Measurements from ENCODE around the gene SLC46A2.

The SLC46A2 gene

DNA sequence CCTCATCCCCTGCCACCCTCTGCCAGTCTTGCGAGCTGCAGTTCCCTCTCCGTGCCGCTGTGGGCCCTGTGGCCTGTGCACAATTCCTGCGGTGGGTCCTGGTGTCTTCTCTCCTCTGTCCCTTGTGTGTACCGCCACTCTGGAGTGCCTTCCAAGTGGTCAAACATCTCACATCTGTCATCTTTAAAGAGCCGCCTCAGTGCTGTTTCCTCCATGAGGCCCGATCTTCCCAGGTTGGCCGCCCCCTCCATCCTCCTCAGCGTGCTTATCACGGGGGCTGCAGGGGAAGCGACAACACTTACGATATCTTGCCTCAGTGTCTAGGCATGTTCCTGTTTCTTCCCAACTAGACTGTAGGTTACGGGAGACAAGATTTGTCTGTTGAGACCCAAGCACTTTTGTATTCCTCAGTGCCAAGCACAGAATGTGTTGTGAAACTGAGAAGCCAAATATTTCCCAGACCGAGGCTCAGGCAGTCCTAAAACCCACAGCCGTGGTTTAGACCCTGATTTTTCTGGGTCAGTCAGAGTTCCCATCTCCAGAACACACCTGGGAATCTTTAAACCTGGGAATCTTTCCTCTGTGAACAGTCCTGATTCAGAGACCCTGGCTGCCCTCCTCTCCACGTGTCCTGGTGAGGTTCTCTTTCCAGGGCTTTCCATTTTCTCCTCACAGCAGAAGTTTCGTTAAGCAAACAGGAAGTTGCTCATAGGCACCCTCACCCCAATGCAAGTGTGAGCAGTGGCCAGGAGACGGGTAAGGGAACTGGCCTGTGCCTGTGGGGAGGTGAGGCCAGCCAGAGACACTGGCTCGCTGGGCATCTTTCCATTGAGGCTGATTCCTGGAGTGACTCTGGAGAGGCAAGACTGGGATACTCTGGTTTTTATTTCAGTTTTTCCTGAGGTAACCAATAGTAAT lies 28.8 kb downstream of the SLC46A2 start:
- Mint-ChIP-seq H3K36me3 (ENCODE audit: low read depth) (peaks cover 33% of the 10 kb centered on the region), H3K4me3 (no peak overlapping the region), H3K9me3 (no peaks in the 10 kb centered on the region), H3K27ac (no peak overlapping the region), H3K4me1 (peaks cover 35% of the 10 kb centered on the region), H3K27me3 (ENCODE audit: low read depth, poor library complexity) (peaks cover 12% of the 10 kb centered on the region)
- TF ChIP-seq, protein P1, sequence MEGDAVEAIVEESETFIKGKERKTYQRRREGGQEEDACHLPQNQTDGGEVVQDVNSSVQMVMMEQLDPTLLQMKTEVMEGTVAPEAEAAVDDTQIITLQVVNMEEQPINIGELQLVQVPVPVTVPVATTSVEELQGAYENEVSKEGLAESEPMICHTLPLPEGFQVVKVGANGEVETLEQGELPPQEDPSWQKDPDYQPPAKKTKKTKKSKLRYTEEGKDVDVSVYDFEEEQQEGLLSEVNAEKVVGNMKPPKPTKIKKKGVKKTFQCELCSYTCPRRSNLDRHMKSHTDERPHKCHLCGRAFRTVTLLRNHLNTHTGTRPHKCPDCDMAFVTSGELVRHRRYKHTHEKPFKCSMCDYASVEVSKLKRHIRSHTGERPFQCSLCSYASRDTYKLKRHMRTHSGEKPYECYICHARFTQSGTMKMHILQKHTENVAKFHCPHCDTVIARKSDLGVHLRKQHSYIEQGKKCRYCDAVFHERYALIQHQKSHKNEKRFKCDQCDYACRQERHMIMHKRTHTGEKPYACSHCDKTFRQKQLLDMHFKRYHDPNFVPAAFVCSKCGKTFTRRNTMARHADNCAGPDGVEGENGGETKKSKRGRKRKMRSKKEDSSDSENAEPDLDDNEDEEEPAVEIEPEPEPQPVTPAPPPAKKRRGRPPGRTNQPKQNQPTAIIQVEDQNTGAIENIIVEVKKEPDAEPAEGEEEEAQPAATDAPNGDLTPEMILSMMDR (IDR thresholded peaks at IDR 0.05) = no peak
- no peak for DNase-seq

DNA sequence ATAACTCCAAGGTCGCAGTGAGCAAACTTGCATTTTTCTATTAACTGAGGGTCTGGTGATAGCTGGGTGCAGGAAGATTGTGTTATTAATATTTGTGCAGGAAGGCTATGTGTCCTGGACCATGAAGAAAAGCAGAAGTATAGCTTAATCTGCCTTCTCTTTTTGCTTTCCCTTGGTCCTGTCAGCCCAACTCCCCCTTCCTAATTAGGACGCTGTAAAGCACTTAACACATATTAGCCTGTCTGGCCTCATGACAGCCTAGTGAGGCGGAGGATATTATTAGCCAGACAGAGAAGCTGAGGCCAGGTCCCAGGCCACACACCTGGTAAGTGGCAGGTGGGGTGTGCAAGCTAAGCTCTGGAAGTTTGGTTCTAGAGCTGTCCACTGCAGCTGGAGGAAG lies 29.5 kb downstream of the SLC46A2 start:
- Mint-ChIP-seq H3K27me3 (ENCODE audit: low read depth, poor library complexity) (peaks cover 8% of the 10 kb centered on the region), H3K27ac (no peak overlapping the region), H3K4me3 (no peak overlapping the region), H3K9me3 (no peaks in the 10 kb centered on the region), H3K4me1 (peaks cover 40% of the 10 kb centered on the region), H3K36me3 (ENCODE audit: low read depth) (peaks cover 27% of the 10 kb centered on the region)
- no peak for DNase-seq
- TF ChIP-seq, protein P1 (IDR thresholded peaks at IDR 0.05) = no peak

DNA sequence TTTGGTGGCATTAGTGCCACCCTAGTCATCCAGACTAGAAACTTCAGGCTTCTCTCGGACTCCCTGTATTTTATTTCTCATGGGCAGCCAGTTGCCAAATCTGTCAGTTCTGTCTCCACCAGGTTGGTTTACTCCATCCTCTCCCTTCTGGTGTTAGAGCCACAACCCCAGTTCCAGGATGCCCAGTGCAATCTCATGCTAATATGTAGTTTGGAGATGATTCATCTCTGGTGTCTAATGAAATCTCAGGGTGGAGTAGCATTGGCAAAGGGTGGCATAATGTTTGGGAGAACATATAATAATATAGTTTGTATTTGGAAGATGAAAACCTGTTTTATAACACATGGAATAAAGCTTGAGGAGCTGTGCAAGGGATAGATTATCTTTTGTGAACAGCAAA lies 30.2 kb downstream of the SLC46A2 start:
- Mint-ChIP-seq H3K27me3 (ENCODE audit: low read depth, poor library complexity) (peaks cover 12% of the 10 kb centered on the region), H3K4me3 (no peak overlapping the region), H3K9me3 (no peaks in the 10 kb centered on the region), H3K4me1 (peaks cover 40% of the 10 kb centered on the region), H3K27ac (no peak overlapping the region), H3K36me3 (ENCODE audit: low read depth) (peaks cover 21% of the 10 kb centered on the region)
- TF ChIP-seq, protein P1 (IDR thresholded peaks at IDR 0.05) = no peak
- no peak for DNase-seq

DNA sequence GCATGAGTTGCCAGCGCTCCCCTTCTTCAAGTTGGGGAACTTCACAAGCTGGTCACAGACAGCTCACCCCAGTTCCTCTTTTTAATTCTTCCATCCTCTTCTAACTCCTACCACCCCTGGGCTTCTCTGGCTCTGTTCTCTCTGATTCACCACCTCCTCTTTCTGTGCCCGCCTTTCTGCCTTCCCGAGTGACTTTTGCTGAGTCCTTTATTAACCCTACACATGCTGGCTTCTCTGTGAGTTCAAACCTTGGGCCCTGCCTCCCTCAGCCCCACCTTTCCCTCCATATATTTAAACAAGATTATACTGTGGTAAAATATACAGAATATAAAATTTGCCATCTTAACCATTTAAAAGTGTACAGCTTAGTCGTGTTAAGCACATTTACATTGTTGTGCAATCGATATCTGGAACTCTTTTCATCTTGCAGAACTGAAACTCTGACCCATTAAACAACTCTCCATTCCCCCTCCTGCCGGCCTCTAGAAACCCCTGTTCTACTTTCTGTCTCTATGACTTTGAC lies 32.0 kb downstream of the SLC46A2 start:
- DNase-seq = no peak
- peaks cover 6% of the 10 kb centered on the region for H3K27me3 Mint-ChIP-seq (ENCODE audit: low read depth, poor library complexity)

DNA sequence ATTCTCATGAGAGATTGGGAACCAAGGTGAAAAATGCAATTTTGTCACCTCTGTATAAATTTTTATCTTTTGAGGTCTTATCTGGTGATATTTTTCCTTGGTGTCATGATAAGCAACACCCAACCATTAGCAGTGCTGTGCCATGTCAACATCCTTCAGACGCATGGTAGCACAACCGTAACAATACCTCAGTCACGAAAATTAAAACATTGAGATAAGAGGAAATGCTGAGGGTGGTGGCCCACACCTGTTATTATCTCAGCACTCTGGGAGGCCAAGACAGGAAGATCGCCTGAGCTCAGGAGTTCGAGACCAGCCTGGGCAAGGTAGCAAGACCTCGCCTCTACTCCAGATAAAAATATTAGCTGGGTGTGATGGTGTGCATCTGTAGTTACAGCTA lies 32.7 kb downstream of the SLC46A2 start:
- H3K4me1 Mint-ChIP-seq = peaks cover 48% of the 10 kb centered on the region
- H3K27me3 Mint-ChIP-seq (ENCODE audit: low read depth, poor library complexity) = peaks cover 6% of the 10 kb centered on the region
- no peak overlapping the region for H3K4me3 Mint-ChIP-seq
- DNase-seq = no peak
- H3K9me3 Mint-ChIP-seq = no peaks in the 10 kb centered on the region
- TF ChIP-seq, protein P1 (IDR thresholded peaks at IDR 0.05) = no peak
- H3K36me3 Mint-ChIP-seq (ENCODE audit: low read depth) = peaks cover 20% of the 10 kb centered on the region
- no peak overlapping the region for H3K27ac Mint-ChIP-seq

More for the DNA sequence above, 32.0 kb downstream of the SLC46A2 start:
- Mint-ChIP-seq H3K4me1 (peaks cover 45% of the 10 kb centered on the region), H3K4me3 (no peak overlapping the region), H3K36me3 (ENCODE audit: low read depth) (peaks cover 17% of the 10 kb centered on the region), H3K27ac (no peak overlapping the region), H3K9me3 (no peaks in the 10 kb centered on the region)
- TF ChIP-seq, protein P1 (IDR thresholded peaks at IDR 0.05) = no peak

Data from nephron progenitor cell (in vitro differentiated cells).